ENCODE results near the gene LRRFIP1. TPM values are rescaled to one million over a fixed set of nuclear protein-coding genes. Genes with fewer than 3 reads are reported as not detected.

Gene LRRFIP1
- total and polyA plus RNA-seq, 2 donors (not counting 1 experiment from before 2014, with no cell fraction given): 42.0 to 139 TPM

DNA sequence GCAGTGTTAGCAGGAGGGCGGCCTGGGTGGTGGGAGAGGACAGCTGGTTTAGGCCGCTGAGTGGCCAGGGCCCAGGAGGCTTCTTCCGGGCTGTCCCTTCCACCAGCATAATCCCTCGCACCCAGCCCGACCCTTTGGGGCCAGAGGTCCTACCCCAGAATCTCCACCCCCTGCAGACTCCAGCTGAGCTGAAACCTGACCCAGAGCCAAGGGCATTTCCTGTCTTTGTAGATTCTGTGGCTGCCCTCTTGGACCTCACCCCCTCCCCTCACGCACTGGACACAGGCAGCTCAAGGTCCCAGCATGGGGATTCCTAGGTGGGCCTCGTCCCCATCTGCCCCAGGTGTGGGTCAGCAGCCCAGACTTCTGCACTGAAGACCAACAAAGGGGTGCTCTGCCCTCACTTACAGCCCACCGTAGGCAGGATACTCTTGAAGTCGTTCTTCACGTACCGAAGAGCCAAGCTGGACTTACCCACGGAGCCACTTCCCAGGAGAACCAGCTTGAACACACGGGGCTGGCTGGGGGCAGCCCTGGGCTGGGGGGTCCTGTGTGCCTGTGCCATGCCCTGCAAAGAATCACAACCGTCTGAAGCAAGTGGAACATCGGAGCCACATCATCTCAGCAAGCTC is 41.7 kb upstream of the LRRFIP1 start:
- H3K4me1 Mint-ChIP-seq: peaks cover 6% of the 10 kb centered on the region
- TF ChIP-seq EZH2 (IDR thresholded peaks at IDR 0.05; ENCODE audit: borderline replicate concordance, insufficient read depth, low read depth, low read length, poor library complexity, severe bottlenecking): no peak
- TF ChIP-seq, protein P1, sequence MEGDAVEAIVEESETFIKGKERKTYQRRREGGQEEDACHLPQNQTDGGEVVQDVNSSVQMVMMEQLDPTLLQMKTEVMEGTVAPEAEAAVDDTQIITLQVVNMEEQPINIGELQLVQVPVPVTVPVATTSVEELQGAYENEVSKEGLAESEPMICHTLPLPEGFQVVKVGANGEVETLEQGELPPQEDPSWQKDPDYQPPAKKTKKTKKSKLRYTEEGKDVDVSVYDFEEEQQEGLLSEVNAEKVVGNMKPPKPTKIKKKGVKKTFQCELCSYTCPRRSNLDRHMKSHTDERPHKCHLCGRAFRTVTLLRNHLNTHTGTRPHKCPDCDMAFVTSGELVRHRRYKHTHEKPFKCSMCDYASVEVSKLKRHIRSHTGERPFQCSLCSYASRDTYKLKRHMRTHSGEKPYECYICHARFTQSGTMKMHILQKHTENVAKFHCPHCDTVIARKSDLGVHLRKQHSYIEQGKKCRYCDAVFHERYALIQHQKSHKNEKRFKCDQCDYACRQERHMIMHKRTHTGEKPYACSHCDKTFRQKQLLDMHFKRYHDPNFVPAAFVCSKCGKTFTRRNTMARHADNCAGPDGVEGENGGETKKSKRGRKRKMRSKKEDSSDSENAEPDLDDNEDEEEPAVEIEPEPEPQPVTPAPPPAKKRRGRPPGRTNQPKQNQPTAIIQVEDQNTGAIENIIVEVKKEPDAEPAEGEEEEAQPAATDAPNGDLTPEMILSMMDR (IDR thresholded peaks at IDR 0.05): no peak
- H3K4me3 ChIP-seq (ENCODE audit: control extremely low read depth in 1 of 5, extremely low read depth in 1 of 5, insufficient read depth in 1 of 5, low read depth in 2 of 5, low read length in 4 of 5): no peak overlapping the region
- POLR2A ChIA-PET: interaction anchor here (0.6 kb wide), 1 partner anchor 142 kb away, joined by 5 read pairs; no protein-coding TSS in a partner anchor
- CTCF ChIA-PET: interaction anchor here (0.7 to 2.2 kb wide), 3 partner anchors 13 to 87 kb away, joined by 4 to 18 read pairs (median 4); no protein-coding TSS in a partner anchor
- H3K79me2 ChIP-seq (ENCODE audit: control insufficient read depth, insufficient read depth, low read length): no peaks in the 10 kb centered on the region
- no peak overlapping the region for H2AFZ ChIP-seq (ENCODE audit: insufficient read depth, low read depth, low read length, poor library complexity, severe bottlenecking)
- peaks cover 10% of the 10 kb centered on the region for H3K27me3 Mint-ChIP-seq
- WGBS (ENCODE audit: insufficient coverage): 87% methylated on average over 15 of the region's 15 CpGs
- peaks cover 0 to 4% (median 2%) of the 10 kb centered on the region in 4 experiments for H3K27me3 ChIP-seq (replicated peaks in 1 of 4; ENCODE audit: control extremely low read depth in 1 of 4, control insufficient read depth in 3 of 4, insufficient read depth in 4 of 4, low read length in 3 of 4)
- no peaks in the 10 kb centered on the region for H3K9me3 Mint-ChIP-seq (ENCODE audit: insufficient read depth)
- intact Hi-C loops (cut with micrococcal nuclease): no loop called here
- peaks cover 0 to 4% of the 10 kb centered on the region in 2 donors for H3K4me1 ChIP-seq (ENCODE audit: control insufficient read depth in 2 of 2, insufficient read depth in 2 of 2, low read length in 2 of 2)
- ATAC-seq (ENCODE audit: low read depth) (no peak), DNase-seq (no peak)
- H3K9ac ChIP-seq (ENCODE audit: low read length): no peak overlapping the region
- no peak overlapping the region for H3K4me3 Mint-ChIP-seq
- H3K27ac ChIP-seq (ENCODE audit: low read length in 2 of 2): no peak overlapping the region
- no peaks in the 10 kb centered on the region for H4K20me1 ChIP-seq (ENCODE audit: control insufficient read depth, insufficient read depth, low read length, poor library complexity, severe bottlenecking)
- H3K9me3 ChIP-seq (ENCODE audit: control extremely low read depth in 1 of 3, control insufficient read depth in 2 of 3, insufficient read depth in 1 of 3, low read length in 2 of 3): peaks cover 0 to 4% (median 0%) of the 10 kb centered on the region in 3 donors
- H3K27ac Mint-ChIP-seq: no peak overlapping the region
- H3K4me2 ChIP-seq (replicated peaks; ENCODE audit: low read depth, low read length, poor library complexity, severe bottlenecking): no peak overlapping the region
- no peaks in the 10 kb centered on the region for H3K36me3 ChIP-seq (replicated peaks in 1 of 2; ENCODE audit: control extremely low read depth in 1 of 2, control insufficient read depth in 1 of 2, extremely low read depth in 1 of 2, insufficient read depth in 2 of 2, low read length in 1 of 2)

DNA sequence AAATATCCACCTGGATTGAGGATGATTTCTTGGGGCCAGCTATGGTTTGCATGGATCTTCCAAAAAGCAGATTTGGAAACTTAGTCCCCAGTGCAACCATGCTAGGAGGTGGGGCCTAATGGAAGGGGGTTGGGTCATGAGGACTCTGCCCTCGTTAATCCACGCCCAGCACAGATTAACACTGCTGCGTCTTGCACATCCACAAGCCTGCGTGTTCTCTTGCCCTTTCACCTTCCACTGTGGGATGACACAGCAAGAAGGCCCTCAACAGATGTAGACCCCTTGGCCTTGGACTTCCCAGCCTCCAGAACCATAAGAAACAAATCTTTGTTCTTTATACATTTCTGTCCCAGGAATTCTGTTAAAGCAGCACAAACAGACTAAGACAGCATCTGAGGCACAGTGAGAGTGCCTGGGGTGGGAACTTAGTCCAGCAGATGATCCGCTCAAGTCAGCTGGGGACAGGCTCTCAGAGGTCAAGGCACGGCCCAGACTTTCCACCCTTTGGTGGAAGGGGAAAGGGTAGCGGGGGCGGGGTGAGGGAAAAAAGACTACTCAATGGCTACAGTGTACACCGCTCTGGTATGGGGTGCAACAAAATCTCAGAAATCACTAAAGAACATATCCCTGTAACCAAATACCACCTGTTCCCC is 39.2 kb upstream of the LRRFIP1 start:
- Mint-ChIP-seq H3K27me3 (peaks cover 10% of the 10 kb centered on the region), H3K4me1 (peaks cover 13% of the 10 kb centered on the region), H3K4me3 (no peak overlapping the region), H3K27ac (no peak overlapping the region), H3K9me3 (ENCODE audit: insufficient read depth) (no peaks in the 10 kb centered on the region)
- CTCF ChIA-PET: interaction anchor here (1.4 kb wide), 2 partner anchors 75 to 157 kb away, joined by 3 to 5 read pairs; no protein-coding TSS in a partner anchor
- POLR2A ChIA-PET: no interaction called here
- DNase-seq: no peak
- Histone ChIP-seq H3K9me3 (ENCODE audit: control extremely low read depth in 1 of 3, control insufficient read depth in 2 of 3, insufficient read depth in 1 of 3, low read length in 2 of 3) (peaks cover 0 to 4% (median 0%) of the 10 kb centered on the region in 3 donors), H3K9ac (ENCODE audit: low read length) (no peak overlapping the region), H3K27ac (ENCODE audit: low read length in 2 of 2) (no peak overlapping the region), H3K4me1 (ENCODE audit: control insufficient read depth in 2 of 2, insufficient read depth in 2 of 2, low read length in 2 of 2) (peaks cover 9 to 10% of the 10 kb centered on the region in 2 donors), H4K20me1 (ENCODE audit: control insufficient read depth, insufficient read depth, low read length, poor library complexity, severe bottlenecking) (no peaks in the 10 kb centered on the region), H3K79me2 (ENCODE audit: control insufficient read depth, insufficient read depth, low read length) (no peaks in the 10 kb centered on the region), H3K27me3 (replicated peaks in 1 of 4; ENCODE audit: control extremely low read depth in 1 of 4, control insufficient read depth in 3 of 4, insufficient read depth in 4 of 4, low read length in 3 of 4) (peaks cover 0 to 4% (median 0%) of the 10 kb centered on the region in 4 experiments), H3K4me3 (ENCODE audit: control extremely low read depth in 1 of 5, extremely low read depth in 1 of 5, insufficient read depth in 1 of 5, low read depth in 2 of 5, low read length in 4 of 5) (no peak overlapping the region), H3K36me3 (replicated peaks in 1 of 2; ENCODE audit: control extremely low read depth in 1 of 2, control insufficient read depth in 1 of 2, extremely low read depth in 1 of 2, insufficient read depth in 2 of 2, low read length in 1 of 2) (no peaks in the 10 kb centered on the region), H3K4me2 (replicated peaks; ENCODE audit: low read depth, low read length, poor library complexity, severe bottlenecking) (no peak overlapping the region), H2AFZ (ENCODE audit: insufficient read depth, low read depth, low read length, poor library complexity, severe bottlenecking) (no peak overlapping the region)
- intact Hi-C loops (cut with micrococcal nuclease): no loop called here
- 99% methylated on average over 5 of the region's 9 CpGs for WGBS (ENCODE audit: insufficient coverage)
- TF ChIP-seq EZH2 (IDR thresholded peaks at IDR 0.05; ENCODE audit: borderline replicate concordance, insufficient read depth, low read depth, low read length, poor library complexity, severe bottlenecking): no peak
- TF ChIP-seq, protein P1 (IDR thresholded peaks at IDR 0.05): no peak
- ATAC-seq (ENCODE audit: low read depth): no peak
